Smooth muscle cell (in vitro differentiated cells): Measurements from ENCODE around the gene BASP1. TPM values are rescaled to one million over a fixed set of nuclear protein-coding genes. Genes with fewer than 3 reads are reported as not detected.
A peak's percentile ranks its signal among the peaks of the same experiment; 100 is the strongest.

Experiments
- DNase-seq: peaks from one replicate; lab custom pipeline; 2025; ENCODE audit not compliant: unreplicated experiment; lab: John Stamatoyannopoulos, UW
- H2AFZ ChIP-seq: fragments of 200-600 bp; sonication (generic); 2 replicates; pipeline ENCODE4 v1.6.0; 2016; ENCODE audit warnings: antibody characterized with exemption, low read depth, mild to moderate bottlenecking
- H3F3A ChIP-seq: fragments of 200-600 bp; sonication (generic); 2 replicates; pipeline ENCODE4 v1.6.0; 2017; ENCODE audit warnings: antibody characterized with exemption, low read depth
- H3K27ac ChIP-seq: fragments of 200-600 bp; sonication (generic); 2 replicates; pipeline ENCODE4 v1.5.1; 2016; ENCODE audit warnings: low read depth, mild to moderate bottlenecking
- H3K27me3 ChIP-seq: fragments of 200-600 bp; sonication (generic); 2 replicates; pipeline ENCODE4 v1.6.1; 2016; ENCODE audit warnings: low read depth, mild to moderate bottlenecking
- H3K36me3 ChIP-seq: fragments of 200-600 bp; sonication (generic); 2 replicates; pipeline ENCODE4 v1.5.1; 2016; ENCODE audit warnings: low read depth
- H3K4me1 ChIP-seq: fragments of 200-600 bp; sonication (generic); 2 replicates; pipeline ENCODE4 v1.5.1; 2016; ENCODE audit warnings: low read depth
- H3K4me2 ChIP-seq: fragments of 200-600 bp; sonication (generic); 2 replicates; pipeline ENCODE4 v1.6.0; 2016; ENCODE audit warnings: mild to moderate bottlenecking
- H3K4me3 ChIP-seq: fragments of 200-600 bp; sonication (generic); 2 replicates; pipeline ENCODE4 v1.5.1; 2016; ENCODE audit warnings: mild to moderate bottlenecking
- H3K79me2 ChIP-seq: fragments of 200-600 bp; sonication (generic); 2 replicates; pipeline ENCODE4 v1.6.0; 2016; ENCODE audit warnings: low read depth, mild to moderate bottlenecking
- H3K9ac ChIP-seq: fragments of 200-600 bp; sonication (generic); 2 replicates; pipeline ENCODE4 v1.6.0; 2016; ENCODE audit warnings: low read depth
- H3K9me3 ChIP-seq: fragments of 200-600 bp; sonication (generic); replicated peaks from 2 replicates; pipeline ENCODE4 v1.5.1; 2016; ENCODE audit warnings: low read depth
- H4K20me1 ChIP-seq: fragments of 200-600 bp; sonication (generic); 2 replicates; pipeline ENCODE4 v1.6.0; 2016; ENCODE audit warnings: low read depth
- WGBS: methylation state at CpG from one replicate; pipeline ENCODE4 v1.1.7; 2016; ENCODE audit warnings: low lambda C conversion rate; 5-methylcytosine and 5-hydroxymethylcytosine counted together
- polyA plus RNA-seq: library from polyadenylated mRNA; unstranded; fragments of >200 nt; fragmentation: Nextera tagmentation; extraction: Ambion mirVana; gene quantifications from 2 replicates; pipeline ENCODE4 v1.2.1, GENCODE V29; 2016
- total RNA-seq: library from RNA; depleted of rRNA; stranded (reverse); fragments of >200 nt; gene quantifications from 2 replicates; pipeline ENCODE4 v1.2.3, GENCODE V29; 2014
- TF ChIP-seq, protein P1 (sequence below): fragments of 200-600 bp; sonication (generic); IDR thresholded peaks from 2 replicates; pipeline ENCODE4 v1.5.1; 2017; ENCODE audit warnings: borderline replicate concordance, mild to moderate bottlenecking, antibody characterized with exemption; ENCODE audit not compliant: insufficient read depth, poor library complexity, severe bottlenecking

BASP1 gene
- total and polyA plus RNA-seq, 2 experiments from 2014 or later: 194 to 304 TPM

DNA sequence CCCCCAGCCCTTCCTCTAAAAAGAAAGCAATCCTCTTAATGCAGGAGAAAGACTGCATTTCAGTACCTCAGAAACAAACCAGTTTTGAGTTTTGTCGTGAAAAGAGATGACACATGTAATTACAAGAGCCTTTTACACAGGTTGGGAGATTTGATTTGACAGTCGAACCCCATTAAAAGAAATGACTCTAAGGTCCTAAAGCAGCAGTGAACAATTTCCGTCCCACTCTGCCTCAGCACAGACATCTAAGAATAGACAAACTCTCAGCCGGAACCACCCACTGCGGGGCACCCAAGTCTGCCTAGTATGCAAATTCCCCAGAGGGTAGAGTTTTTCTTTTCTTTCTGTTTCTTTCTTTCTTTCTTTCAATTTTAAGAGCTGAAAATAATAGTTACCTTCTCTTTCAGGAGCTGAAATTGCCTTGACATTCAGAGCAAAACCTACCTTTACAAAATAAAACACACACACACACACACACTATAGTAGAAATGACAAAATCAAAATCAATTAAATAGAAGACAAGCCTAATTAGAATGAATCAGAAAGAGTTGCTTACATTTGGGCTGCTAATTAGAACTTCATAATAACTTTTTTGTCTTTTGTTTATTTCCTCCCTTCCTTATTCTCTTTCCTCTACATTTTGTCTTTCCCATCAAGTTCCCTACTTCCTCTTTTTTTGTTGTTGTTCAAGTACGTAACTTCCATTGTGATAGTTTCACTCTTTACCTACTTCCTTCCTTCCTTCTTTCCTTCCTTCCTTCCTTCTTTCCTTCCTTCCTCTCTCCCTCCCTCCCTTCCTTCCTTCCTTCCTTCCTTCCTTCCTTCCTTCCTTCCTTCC lies 65.1 kb downstream of the BASP1 start:
- H3K4me1 ChIP-seq: peaks cover 12% of the 10 kb centered on the region
- no peak for DNase-seq
- peak overlapping the region; percentile 2 for H3K9ac ChIP-seq
- peaks cover 6% of the 10 kb centered on the region for H4K20me1 ChIP-seq
- peaks cover 23% of the 10 kb centered on the region for H3F3A ChIP-seq
- TF ChIP-seq, protein P1, sequence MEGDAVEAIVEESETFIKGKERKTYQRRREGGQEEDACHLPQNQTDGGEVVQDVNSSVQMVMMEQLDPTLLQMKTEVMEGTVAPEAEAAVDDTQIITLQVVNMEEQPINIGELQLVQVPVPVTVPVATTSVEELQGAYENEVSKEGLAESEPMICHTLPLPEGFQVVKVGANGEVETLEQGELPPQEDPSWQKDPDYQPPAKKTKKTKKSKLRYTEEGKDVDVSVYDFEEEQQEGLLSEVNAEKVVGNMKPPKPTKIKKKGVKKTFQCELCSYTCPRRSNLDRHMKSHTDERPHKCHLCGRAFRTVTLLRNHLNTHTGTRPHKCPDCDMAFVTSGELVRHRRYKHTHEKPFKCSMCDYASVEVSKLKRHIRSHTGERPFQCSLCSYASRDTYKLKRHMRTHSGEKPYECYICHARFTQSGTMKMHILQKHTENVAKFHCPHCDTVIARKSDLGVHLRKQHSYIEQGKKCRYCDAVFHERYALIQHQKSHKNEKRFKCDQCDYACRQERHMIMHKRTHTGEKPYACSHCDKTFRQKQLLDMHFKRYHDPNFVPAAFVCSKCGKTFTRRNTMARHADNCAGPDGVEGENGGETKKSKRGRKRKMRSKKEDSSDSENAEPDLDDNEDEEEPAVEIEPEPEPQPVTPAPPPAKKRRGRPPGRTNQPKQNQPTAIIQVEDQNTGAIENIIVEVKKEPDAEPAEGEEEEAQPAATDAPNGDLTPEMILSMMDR: no peak
- H3K79me2 ChIP-seq: peaks cover 6% of the 10 kb centered on the region
- WGBS: 20% methylated on average over 6 of the region's 6 CpGs
- no peak overlapping the region for H2AFZ ChIP-seq
- H3K36me3 ChIP-seq: no peaks in the 10 kb centered on the region
- no peaks in the 10 kb centered on the region for H3K27me3 ChIP-seq
- peak overlapping the region; percentile 47 for H3K27ac ChIP-seq
- H3K4me2 ChIP-seq: peak overlapping the region; percentile 71
- peak overlapping the region; percentile 13 for H3K4me3 ChIP-seq
- no peaks in the 10 kb centered on the region for H3K9me3 ChIP-seq

DNA sequence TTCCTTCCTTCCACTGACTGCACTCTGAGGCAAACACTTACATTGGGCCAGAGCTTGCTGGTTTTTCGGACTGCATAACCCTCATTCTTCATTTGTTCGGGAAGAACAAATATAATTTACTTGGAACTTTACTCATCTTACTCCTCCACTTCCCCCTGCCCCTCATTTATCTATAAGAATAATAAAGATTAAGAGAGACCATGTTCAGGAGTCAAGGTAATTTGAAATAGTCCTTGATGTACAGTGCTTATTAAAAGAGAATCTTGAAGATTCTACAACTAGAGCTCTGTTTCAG lies 65.6 kb downstream of the BASP1 start:
- Histone ChIP-seq H3K4me1 (peaks cover 12% of the 10 kb centered on the region), H3K36me3 (no peaks in the 10 kb centered on the region), H3K4me3 (no peak overlapping the region), H3K79me2 (peaks cover 2% of the 10 kb centered on the region), H4K20me1 (peaks cover under 1% of the 10 kb centered on the region), H3K9ac (no peak overlapping the region), H3K9me3 (no peaks in the 10 kb centered on the region), H3K27ac (peak overlapping the region; percentile 47), H2AFZ (no peak overlapping the region), H3K27me3 (no peaks in the 10 kb centered on the region), H3F3A (peaks cover 22% of the 10 kb centered on the region), H3K4me2 (no peak overlapping the region)
- 100% methylated on average over 2 of the region's 2 CpGs for WGBS
- TF ChIP-seq, protein P1: no peak
- no peak for DNase-seq

DNA sequence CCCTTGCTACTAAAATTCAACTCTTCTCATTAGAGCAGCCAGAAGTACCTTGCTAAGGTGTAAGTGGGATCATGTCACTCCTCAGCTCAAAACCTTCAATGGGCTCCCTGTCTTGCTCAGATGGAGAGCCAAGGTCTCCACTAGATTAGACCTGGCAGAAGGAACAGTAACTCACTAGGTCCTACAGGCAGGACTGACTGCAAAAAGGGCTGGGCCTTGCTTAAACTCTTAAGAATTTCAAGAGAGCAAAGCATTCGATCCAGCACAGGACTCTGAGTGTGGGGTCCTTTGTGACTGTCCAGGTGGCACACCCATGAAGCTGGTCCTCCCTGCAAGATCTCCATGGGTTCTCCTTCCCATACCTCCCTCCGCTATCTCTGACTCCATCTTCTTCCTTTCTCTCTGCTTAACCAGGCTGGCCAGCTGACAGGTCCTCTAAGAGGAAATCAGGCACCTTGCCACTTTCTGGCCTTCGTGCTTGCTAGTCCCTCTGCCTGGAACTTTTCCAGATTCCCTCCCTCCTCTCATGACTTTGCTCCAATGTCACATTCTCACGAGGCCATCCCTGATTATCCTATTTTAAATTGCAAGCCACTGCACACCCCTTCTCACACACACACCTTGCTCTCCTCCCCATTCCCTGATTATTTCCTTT lies 70.2 kb downstream of the BASP1 start:
- no peaks in the 10 kb centered on the region for H3K27me3 ChIP-seq
- no peak overlapping the region for H3K4me2 ChIP-seq
- 92% methylated on average over 4 of the region's 4 CpGs for WGBS

More for the DNA sequence above, 70.2 kb downstream of the BASP1 start:
- H3K9ac ChIP-seq: no peak overlapping the region
- H3K36me3 ChIP-seq: no peaks in the 10 kb centered on the region
- H3K4me1 ChIP-seq: no peaks in the 10 kb centered on the region
- no peak overlapping the region for H2AFZ ChIP-seq
- no peak overlapping the region for H3K27ac ChIP-seq
- no peak for DNase-seq
- TF ChIP-seq, protein P1: no peak
- H3K79me2 ChIP-seq: no peaks in the 10 kb centered on the region
- no peaks in the 10 kb centered on the region for H3K9me3 ChIP-seq
- no peaks in the 10 kb centered on the region for H4K20me1 ChIP-seq
- no peak overlapping the region for H3K4me3 ChIP-seq
- H3F3A ChIP-seq: no peaks in the 10 kb centered on the region
